ENCODE results near the gene FRRS1.

FRRS1 gene

GRCh38 chr1:99751877-99752504 is 14.4 kb downstream of the FRRS1 start:
- in situ Hi-C loops (cut with MboI; ENCODE audit: low sequenced_read_pairs, unreplicated experiment) = no loop called here
- DNase-seq (ENCODE audit: low spot score) = no peak
- no peak for TF ChIP-seq CTCF (IDR thresholded peaks at IDR 0.05; ENCODE audit: borderline replicate concordance, control extremely low read depth, extremely low read depth, insufficient read depth, missing control alignments)

- DNase-seq (ENCODE audit: low spot score) = no peak
- in situ Hi-C loops (cut with MboI; ENCODE audit: low sequenced_read_pairs, unreplicated experiment) = no loop called here
- TF ChIP-seq CTCF (IDR thresholded peaks at IDR 0.05; ENCODE audit: borderline replicate concordance, control extremely low read depth, extremely low read depth, insufficient read depth, missing control alignments) = no peak
Observed at GRCh38 chr1:99749504-99750347, 16.7 kb downstream of the FRRS1 start.

- DNase-seq (ENCODE audit: low spot score) = no peak
- in situ Hi-C loops (cut with MboI; ENCODE audit: low sequenced_read_pairs, unreplicated experiment) = no loop called here
- TF ChIP-seq CTCF (IDR thresholded peaks at IDR 0.05; ENCODE audit: borderline replicate concordance, control extremely low read depth, extremely low read depth, insufficient read depth, missing control alignments) = no peak
Observed at GRCh38 chr1:99748419-99748818, 18.0 kb downstream of the FRRS1 start.

- in situ Hi-C loops (cut with MboI; ENCODE audit: low sequenced_read_pairs, unreplicated experiment) = no loop called here
- no peak for TF ChIP-seq CTCF (IDR thresholded peaks at IDR 0.05; ENCODE audit: borderline replicate concordance, control extremely low read depth, extremely low read depth, insufficient read depth, missing control alignments)
- DNase-seq (ENCODE audit: low spot score) = no peak
Observed at GRCh38 chr1:99745684-99746083, 20.8 kb downstream of the FRRS1 start.

DNA sequence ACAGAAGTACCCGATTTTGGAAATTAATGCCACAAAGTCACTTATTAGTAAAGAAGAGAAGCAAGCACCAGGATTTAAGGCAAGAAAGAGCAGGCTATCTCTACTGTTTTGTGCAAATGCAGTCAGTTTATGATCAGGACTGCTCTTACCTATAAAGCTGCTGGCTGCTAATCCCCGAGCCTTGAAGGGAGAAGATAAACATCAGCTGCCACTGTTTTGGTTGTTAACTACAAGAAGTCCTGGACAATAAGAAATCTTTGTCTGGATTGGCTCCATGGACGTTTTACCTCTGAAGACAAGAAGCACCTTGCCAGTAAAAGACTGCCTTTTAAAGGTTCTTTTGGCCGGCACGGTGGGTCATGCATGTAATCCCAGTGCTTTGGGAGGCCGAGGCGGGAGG is 21.4 kb downstream of the FRRS1 start:
- TF ChIP-seq CTCF (IDR thresholded peaks at IDR 0.05; ENCODE audit: borderline replicate concordance, control extremely low read depth, extremely low read depth, insufficient read depth, missing control alignments) = no peak
- in situ Hi-C loops (cut with MboI; ENCODE audit: low sequenced_read_pairs, unreplicated experiment) = no loop called here
- no peak for DNase-seq (ENCODE audit: low spot score)

- TF ChIP-seq CTCF (IDR thresholded peaks at IDR 0.05; ENCODE audit: borderline replicate concordance, control extremely low read depth, extremely low read depth, insufficient read depth, missing control alignments) = no peak
- DNase-seq (ENCODE audit: low spot score) = no peak
- in situ Hi-C loops (cut with MboI; ENCODE audit: low sequenced_read_pairs, unreplicated experiment) = no loop called here
Observed at GRCh38 chr1:99740141-99740540, 26.3 kb downstream of the FRRS1 start.
